DOHH2 (cell line): Measurements from ENCODE around the gene MAPK11.

Source experiments
- H3F3A ChIP-seq: fragments of 200-600 bp; sonication (generic), shearing (Covaris generic); 2 replicates; pipeline ENCODE4 v1.6.0; 2016; ENCODE audit warnings: antibody characterized with exemption, mild to moderate bottlenecking; ENCODE audit not compliant: control insufficient read depth, insufficient read depth
- H3K27ac ChIP-seq: fragments of 200-600 bp; sonication (generic); 2 replicates; pipeline ENCODE4 v1.5.1; 2014; ENCODE audit warnings: low read depth, mild to moderate bottlenecking, low read length, moderate library complexity
- H3K27me3 ChIP-seq: fragments of 200-600 bp; sonication (generic); 2 replicates; pipeline ENCODE4 v1.6.1; 2014; ENCODE audit warnings: mild to moderate bottlenecking, low read length, mixed read lengths; ENCODE audit not compliant: control insufficient read depth
- H3K36me3 ChIP-seq: fragments of 200-600 bp; sonication (generic); 2 replicates; pipeline ENCODE4 v1.6.1; 2014; ENCODE audit warnings: mild to moderate bottlenecking, low read length, moderate library complexity, mixed read lengths; ENCODE audit not compliant: control insufficient read depth
- H3K4me1 ChIP-seq: fragments of 200-600 bp; sonication (generic); 2 replicates; pipeline ENCODE4 v1.6.1; 2014; ENCODE audit warnings: mild to moderate bottlenecking, low read length, mixed read lengths; ENCODE audit not compliant: control insufficient read depth
- H3K4me2 ChIP-seq: fragments of 200-600 bp; sonication (generic); 2 replicates; pipeline ENCODE4 v1.6.0; 2014; ENCODE audit warnings: mild to moderate bottlenecking, low read length, moderate library complexity
- H3K4me3 ChIP-seq: fragments of 200-600 bp; sonication (generic); 2 replicates; pipeline ENCODE4 v1.5.1; 2014; ENCODE audit warnings: mild to moderate bottlenecking, low read length, mixed read lengths
- H3K79me2 ChIP-seq: fragments of 200-600 bp; sonication (generic); 2 replicates; pipeline ENCODE4 v1.6.1; 2014; ENCODE audit warnings: mild to moderate bottlenecking, low read length, mixed read lengths; ENCODE audit not compliant: control insufficient read depth
- H3K9me2 ChIP-seq: fragments of 200-600 bp; sonication (generic); replicated peaks from 2 replicates; pipeline ENCODE4 v1.6.1; 2014; ENCODE audit warnings: mild to moderate bottlenecking, low read length, mixed read lengths; ENCODE audit not compliant: control insufficient read depth
- H3K9me3 ChIP-seq: fragments of 200-600 bp; sonication (generic); 2 replicates; pipeline ENCODE4 v1.6.1; 2014; ENCODE audit warnings: antibody characterized with exemption, low read length, mixed read lengths; ENCODE audit not compliant: control insufficient read depth, insufficient read depth
- H4K20me1 ChIP-seq: fragments of 200-600 bp; sonication (generic); 2 replicates; pipeline ENCODE4 v1.6.0; 2014; ENCODE audit warnings: low read depth, mild to moderate bottlenecking, antibody characterized with exemption, low read length, moderate library complexity; ENCODE audit not compliant: control insufficient read depth, insufficient read depth
- EZH2phosphoT487 ChIP-seq: fragments of 200-600 bp; sonication (generic); IDR thresholded peaks from 2 replicates; pipeline ENCODE4 v1.6.1; 2017; ENCODE audit warnings: borderline replicate concordance, mild to moderate bottlenecking, antibody characterized with exemption, low read length, moderate library complexity, mixed read lengths
- TF ChIP-seq, protein P1 (sequence below): fragments of 200-600 bp; sonication (generic); IDR thresholded peaks from one replicate; pipeline ENCODE4 v1.5.1; 2014; ENCODE audit warnings: antibody characterized with exemption, mild to moderate bottlenecking, low read depth, low read length; ENCODE audit not compliant: poor library complexity, severe bottlenecking

Gene MAPK11

GRCh38 chr22:50283821-50284220, 13.6 kb upstream of the MAPK11 start:
- Histone ChIP-seq H4K20me1 (no peaks in the 10 kb centered on the region), H3K27me3 (no peaks in the 10 kb centered on the region), H3K79me2 (peaks cover 3% of the 10 kb centered on the region; the same call in 1 of the 2 replicates), H3K9me3 (no peaks in the 10 kb centered on the region), H3K36me3 (peaks cover 78% of the 10 kb centered on the region), H3K4me1 (no peaks in the 10 kb centered on the region), H3K27ac (no peak overlapping the region), H3F3A (no peaks in the 10 kb centered on the region), H3K4me3 (no peak overlapping the region), H3K4me2 (no peak overlapping the region), H3K9me2 (no peaks in the 10 kb centered on the region)
- TF ChIP-seq, protein P1, sequence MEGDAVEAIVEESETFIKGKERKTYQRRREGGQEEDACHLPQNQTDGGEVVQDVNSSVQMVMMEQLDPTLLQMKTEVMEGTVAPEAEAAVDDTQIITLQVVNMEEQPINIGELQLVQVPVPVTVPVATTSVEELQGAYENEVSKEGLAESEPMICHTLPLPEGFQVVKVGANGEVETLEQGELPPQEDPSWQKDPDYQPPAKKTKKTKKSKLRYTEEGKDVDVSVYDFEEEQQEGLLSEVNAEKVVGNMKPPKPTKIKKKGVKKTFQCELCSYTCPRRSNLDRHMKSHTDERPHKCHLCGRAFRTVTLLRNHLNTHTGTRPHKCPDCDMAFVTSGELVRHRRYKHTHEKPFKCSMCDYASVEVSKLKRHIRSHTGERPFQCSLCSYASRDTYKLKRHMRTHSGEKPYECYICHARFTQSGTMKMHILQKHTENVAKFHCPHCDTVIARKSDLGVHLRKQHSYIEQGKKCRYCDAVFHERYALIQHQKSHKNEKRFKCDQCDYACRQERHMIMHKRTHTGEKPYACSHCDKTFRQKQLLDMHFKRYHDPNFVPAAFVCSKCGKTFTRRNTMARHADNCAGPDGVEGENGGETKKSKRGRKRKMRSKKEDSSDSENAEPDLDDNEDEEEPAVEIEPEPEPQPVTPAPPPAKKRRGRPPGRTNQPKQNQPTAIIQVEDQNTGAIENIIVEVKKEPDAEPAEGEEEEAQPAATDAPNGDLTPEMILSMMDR: no peak
- no peak for TF ChIP-seq EZH2phosphoT487

DNA sequence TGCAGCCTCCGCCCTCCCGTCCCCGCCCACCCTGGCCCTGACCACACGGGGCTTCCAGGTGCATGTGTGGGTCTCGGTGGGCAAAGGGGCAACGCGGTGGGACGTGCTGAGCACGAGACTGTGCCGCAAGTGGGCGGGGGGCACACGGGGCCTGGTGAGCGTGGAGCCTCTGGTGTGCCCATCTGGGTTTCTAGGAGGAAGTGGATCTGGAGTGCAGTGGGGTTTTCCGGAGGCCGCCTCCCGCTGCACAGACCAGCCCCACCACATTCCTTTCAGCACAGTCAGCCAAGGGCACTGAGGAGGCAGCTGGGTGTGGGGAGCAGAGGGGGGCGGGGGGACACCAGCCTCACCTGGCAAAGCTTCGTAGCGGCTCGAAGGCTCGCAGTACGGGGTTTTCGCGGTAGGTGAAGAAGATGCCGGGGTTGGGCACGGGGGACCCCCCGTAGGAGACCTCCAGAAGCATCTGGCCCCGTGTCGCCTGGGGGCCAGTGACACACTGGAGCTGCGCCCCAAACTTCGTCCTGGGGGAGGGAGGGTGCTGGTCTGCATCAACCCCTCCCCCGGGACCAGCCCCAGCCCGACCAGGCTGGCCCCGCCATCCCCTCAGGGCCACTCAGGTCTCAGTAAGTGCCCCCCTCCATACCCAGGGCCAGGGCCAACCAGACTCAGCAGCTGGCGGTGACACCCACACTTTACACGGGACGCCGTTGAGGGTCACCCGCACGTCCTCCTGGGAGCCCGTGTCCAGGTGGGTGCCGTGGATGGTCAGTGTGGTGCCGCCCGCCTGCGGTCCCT, 12.4 kb upstream of the MAPK11 start:
- no peaks in the 10 kb centered on the region for H4K20me1 ChIP-seq
- H3K4me3 ChIP-seq: no peak overlapping the region
- no peaks in the 10 kb centered on the region for H3K9me3 ChIP-seq
- no peaks in the 10 kb centered on the region for H3K27me3 ChIP-seq
- TF ChIP-seq EZH2phosphoT487: no peak
- TF ChIP-seq, protein P1: no peak
- H3K4me1 ChIP-seq: no peaks in the 10 kb centered on the region
- H3K79me2 ChIP-seq: no peaks in the 10 kb centered on the region
- peaks cover 78% of the 10 kb centered on the region for H3K36me3 ChIP-seq
- no peak overlapping the region for H3K4me2 ChIP-seq
- no peak overlapping the region for H3K27ac ChIP-seq
- no peaks in the 10 kb centered on the region for H3F3A ChIP-seq
- H3K9me2 ChIP-seq: no peaks in the 10 kb centered on the region

GRCh38 chr22:50281957-50282356, 11.8 kb upstream of the MAPK11 start:
- no peaks in the 10 kb centered on the region for H4K20me1 ChIP-seq
- no peaks in the 10 kb centered on the region for H3K9me2 ChIP-seq
- no peaks in the 10 kb centered on the region for H3K9me3 ChIP-seq
- H3K4me3 ChIP-seq: no peak overlapping the region
- no peaks in the 10 kb centered on the region for H3K79me2 ChIP-seq
- no peak for TF ChIP-seq EZH2phosphoT487
- TF ChIP-seq, protein P1: no peak
- H3F3A ChIP-seq: no peaks in the 10 kb centered on the region
- H3K27me3 ChIP-seq: no peaks in the 10 kb centered on the region
- H3K4me2 ChIP-seq: no peak overlapping the region
- H3K4me1 ChIP-seq: no peaks in the 10 kb centered on the region
- H3K36me3 ChIP-seq: peaks cover 77% of the 10 kb centered on the region
- no peak overlapping the region for H3K27ac ChIP-seq
